ENCODE results near the gene ULBP3. TPM values are rescaled to one million over a fixed set of nuclear protein-coding genes. Genes with fewer than 3 reads are reported as not detected.
A peak's percentile ranks its signal among the peaks of the same experiment; 100 is the strongest.

ULBP3 gene
- total RNA-seq, 1 donor: 11.2 TPM

- no peak overlapping the region for H3K4me2 ChIP-seq (ENCODE audit: insufficient read depth, low read length)
- no peak overlapping the region for H2AFZ ChIP-seq (ENCODE audit: low read length)
- no peaks in the 10 kb centered on the region for H3K9me3 ChIP-seq (ENCODE audit: low read depth, low read length)
- H3K36me3 ChIP-seq (ENCODE audit: insufficient read depth, low read length): no peaks in the 10 kb centered on the region
- H3K79me2 ChIP-seq (ENCODE audit: insufficient read depth, low read length): no peaks in the 10 kb centered on the region
- no peak overlapping the region for H3K4me3 ChIP-seq (ENCODE audit: insufficient read depth, low read length)
- no peak for DNase-seq (ENCODE audit: insufficient read length, low spot score, missing footprints)
- H3K27me3 ChIP-seq (ENCODE audit: insufficient read depth, low read length): peaks cover 52% of the 10 kb centered on the region
- no peak overlapping the region for H3K27ac ChIP-seq (ENCODE audit: low read depth, low read length)
- TF ChIP-seq CTCF (IDR thresholded peaks at IDR 0.05; ENCODE audit: extremely low read depth, low read depth, low read length): no peak
- H4K20me1 ChIP-seq (ENCODE audit: insufficient read depth, low read length): no peaks in the 10 kb centered on the region
- peaks cover 9% of the 10 kb centered on the region for H3K4me1 ChIP-seq (ENCODE audit: insufficient read depth, low read length)
These were observed 40.1 kb downstream of the ULBP3 start for GRCh38 chr6:150028799-150029198.

- Histone ChIP-seq H3K27ac (ENCODE audit: low read depth, low read length) (no peak overlapping the region), H3K36me3 (ENCODE audit: insufficient read depth, low read length) (no peaks in the 10 kb centered on the region), H2AFZ (ENCODE audit: low read length) (no peak overlapping the region), H3K4me2 (ENCODE audit: insufficient read depth, low read length) (no peak overlapping the region), H3K79me2 (ENCODE audit: insufficient read depth, low read length) (no peaks in the 10 kb centered on the region), H3K9me3 (ENCODE audit: low read depth, low read length) (no peaks in the 10 kb centered on the region), H3K4me1 (ENCODE audit: insufficient read depth, low read length) (peaks cover 9% of the 10 kb centered on the region), H4K20me1 (ENCODE audit: insufficient read depth, low read length) (no peaks in the 10 kb centered on the region), H3K27me3 (ENCODE audit: insufficient read depth, low read length) (peaks cover 52% of the 10 kb centered on the region), H3K4me3 (ENCODE audit: insufficient read depth, low read length) (no peak overlapping the region)
- DNase-seq (ENCODE audit: insufficient read length, low spot score, missing footprints): peak; percentile 80
- no peak for TF ChIP-seq CTCF (IDR thresholded peaks at IDR 0.05; ENCODE audit: extremely low read depth, low read depth, low read length)
These were observed 40.9 kb downstream of the ULBP3 start for GRCh38 chr6:150027806-150028565.

GRCh38 chr6:150026976-150027805, 41.7 kb downstream of the ULBP3 start:
- Histone ChIP-seq H2AFZ (ENCODE audit: low read length) (no peak overlapping the region), H3K27me3 (ENCODE audit: insufficient read depth, low read length) (peaks cover 52% of the 10 kb centered on the region), H3K79me2 (ENCODE audit: insufficient read depth, low read length) (no peaks in the 10 kb centered on the region), H3K4me2 (ENCODE audit: insufficient read depth, low read length) (no peak overlapping the region), H3K4me3 (ENCODE audit: insufficient read depth, low read length) (no peak overlapping the region), H3K9me3 (ENCODE audit: low read depth, low read length) (no peaks in the 10 kb centered on the region), H4K20me1 (ENCODE audit: insufficient read depth, low read length) (no peaks in the 10 kb centered on the region), H3K27ac (ENCODE audit: low read depth, low read length) (no peak overlapping the region), H3K36me3 (ENCODE audit: insufficient read depth, low read length) (no peaks in the 10 kb centered on the region), H3K4me1 (ENCODE audit: insufficient read depth, low read length) (peaks cover 9% of the 10 kb centered on the region)
- TF ChIP-seq CTCF (IDR thresholded peaks at IDR 0.05; ENCODE audit: extremely low read depth, low read depth, low read length): no peak
- DNase-seq (ENCODE audit: insufficient read length, low spot score, missing footprints): no peak
